Prostate gland (tissue), 2 donors: ENCODE measurements around the gene ADAM15.

Experiments
- CTCF ChIP-seq, 4 experiments: fragments of 200-600 bp in 2 of 4; fragments of 450-650 bp in 2 of 4; sonication (generic) in 2 of 4; IDR thresholded peaks; 1 replicate in 3 of 4; 2 replicates in 1 of 4; pipeline ENCODE4 v1.5.1; 2016 to 2019; ENCODE audit warnings: antibody characterized with exemption in 4 of 4, mild to moderate bottlenecking in 2 of 4, moderate library complexity in 2 of 4
- POLR2A ChIP-seq: fragments of 450-650 bp; IDR thresholded peaks from one replicate; pipeline ENCODE4 v1.6.1; 2016; ENCODE audit warnings: antibody characterized with exemption, mild to moderate bottlenecking
- POLR2AphosphoS5 ChIP-seq: sonication (generic); formaldehyde crosslinking; IDR thresholded peaks from one replicate; pipeline ENCODE4 v1.6.1; 2017; ENCODE audit warnings: antibody characterized with exemption

- TF ChIP-seq CTCF (IDR thresholded peaks at IDR 0.05) (peak in 3 of 4 experiments; percentile 54 to 79 (median 70)), POLR2AphosphoS5 (peak; percentile 55), POLR2A (no peak)
These were observed 43.0 kb downstream of the ADAM15 start for GRCh38 chr1:155093911-155094621.
